ENCODE results near the gene SDK1. TPM values are rescaled to one million over a fixed set of nuclear protein-coding genes. Genes with fewer than 3 reads are reported as not detected.

Gene SDK1
- total RNA-seq, 1 donor from 2014 or later = 2.5 TPM

- DNase-seq = peak; percentile 51
- intact Hi-C loops (cut with micrococcal nuclease) = no loop called here
- ATAC-seq = peak; percentile 38
These were observed 578.5 kb downstream of the SDK1 start for GRCh38 chr7:3879355-3880075.

GRCh38 chr7:3880228-3880987 is 579.4 kb downstream of the SDK1 start:
- DNase-seq (no peak), ATAC-seq (no peak)
- intact Hi-C loops (cut with micrococcal nuclease) = no loop called here

- ATAC-seq (no peak), DNase-seq (no peak)
- intact Hi-C loops (cut with micrococcal nuclease) = no loop called here
These were observed 581.7 kb downstream of the SDK1 start for GRCh38 chr7:3882782-3883181.

- intact Hi-C loops (cut with micrococcal nuclease) = no loop called here
- DNase-seq (no peak), ATAC-seq (peak; percentile 72)
These were observed 583.5 kb downstream of the SDK1 start for GRCh38 chr7:3884543-3884942.

- no peak for DNase-seq
- no peak for ATAC-seq
- intact Hi-C loops (cut with micrococcal nuclease) = no loop called here
These were observed 586.1 kb downstream of the SDK1 start for GRCh38 chr7:3887096-3887690.

- no peak for ATAC-seq
These were observed 587.0 kb downstream of the SDK1 start for GRCh38 chr7:3888096-3888495.

GRCh38 chr7:3892157-3892556 is 591.1 kb downstream of the SDK1 start:
- no peak for ATAC-seq
- DNase-seq = no peak

More at GRCh38 chr7:3888096-3888495, 587.0 kb downstream of the SDK1 start:
- intact Hi-C loops (cut with micrococcal nuclease) = no loop called here
- no peak for DNase-seq

GRCh38 chr7:3892686-3893085 is 591.6 kb downstream of the SDK1 start:
- intact Hi-C loops (cut with micrococcal nuclease) = no loop called here
- DNase-seq = no peak
- no peak for ATAC-seq

More at GRCh38 chr7:3892157-3892556, 591.1 kb downstream of the SDK1 start:
- intact Hi-C loops (cut with micrococcal nuclease) = no loop called here

- DNase-seq (no peak), ATAC-seq (no peak)
- intact Hi-C loops (cut with micrococcal nuclease) = no loop called here
These were observed 592.2 kb downstream of the SDK1 start for GRCh38 chr7:3893151-3893788.

- no peak for ATAC-seq
- DNase-seq = no peak
- intact Hi-C loops (cut with micrococcal nuclease) = no loop called here
These were observed 592.7 kb downstream of the SDK1 start for GRCh38 chr7:3893789-3894153.

- intact Hi-C loops (cut with micrococcal nuclease) = no loop called here
- ATAC-seq (no peak), DNase-seq (no peak)
These were observed 594.5 kb downstream of the SDK1 start for GRCh38 chr7:3895341-3896116.

GRCh38 chr7:3896169-3896765 is 595.2 kb downstream of the SDK1 start:
- no peak for DNase-seq
- ATAC-seq = peak; percentile 52
- intact Hi-C loops (cut with micrococcal nuclease) = no loop called here

- peak; percentile 44 for ATAC-seq
- no peak for DNase-seq
- intact Hi-C loops (cut with micrococcal nuclease) = no loop called here
These were observed 596.6 kb downstream of the SDK1 start for GRCh38 chr7:3897430-3898372.

- intact Hi-C loops (cut with micrococcal nuclease) = no loop called here
- no peak for ATAC-seq
- no peak for DNase-seq
These were observed 598.5 kb downstream of the SDK1 start for GRCh38 chr7:3899559-3899991.

- intact Hi-C loops (cut with micrococcal nuclease) = no loop called here
- no peak for ATAC-seq
- no peak for DNase-seq
These were observed 607.1 kb downstream of the SDK1 start for GRCh38 chr7:3908153-3908552.

- DNase-seq = no peak
- no peak for ATAC-seq
- intact Hi-C loops (cut with micrococcal nuclease) = no loop called here
These were observed 608.1 kb downstream of the SDK1 start for GRCh38 chr7:3909128-3909527.

- DNase-seq = no peak
- no peak for ATAC-seq
- intact Hi-C loops (cut with micrococcal nuclease) = no loop called here
These were observed 609.0 kb downstream of the SDK1 start for GRCh38 chr7:3910054-3910453.

- intact Hi-C loops (cut with micrococcal nuclease) = no loop called here
- ATAC-seq = no peak
- DNase-seq = no peak
These were observed 610.6 kb downstream of the SDK1 start for GRCh38 chr7:3911685-3912084.

Measured in left ventricle myocardium superior (tissue), 1 donor.